Karpas-422 (cell line): ENCODE data around the gene CYP26C1. TPM values are rescaled to one million over a fixed set of nuclear protein-coding genes. Genes with fewer than 3 reads are reported as not detected.
A peak's percentile ranks its signal among the peaks of the same experiment; 100 is the strongest.

ENCODE experiments used
- DNase-seq: peaks from one replicate; pipeline ENCODE4 v3.0.0-alpha.2; 2015
- H2AFZ ChIP-seq: fragments of 200-600 bp; sonication (generic); 2 replicates; pipeline ENCODE4 v1.6.1; 2014; ENCODE audit warnings: antibody characterized with exemption, low read length, mixed read lengths
- H3K27ac ChIP-seq: fragments of 200-600 bp; sonication (generic); 2 replicates; pipeline ENCODE4 v1.5.1; 2014; ENCODE audit warnings: mild to moderate bottlenecking, low read length, moderate library complexity
- H3K27me3 ChIP-seq: fragments of 200-600 bp; sonication (generic); 2 replicates; pipeline ENCODE4 v1.6.1; 2014; ENCODE audit warnings: low read length, mixed read lengths
- H3K36me3 ChIP-seq: fragments of 200-600 bp; sonication (generic); 2 replicates; pipeline ENCODE4 v1.6.1; 2014; ENCODE audit warnings: low read length, mixed read lengths; ENCODE audit not compliant: insufficient read depth
- H3K4me1 ChIP-seq: fragments of 200-600 bp; sonication (generic); 2 replicates; pipeline ENCODE4 v1.6.1; 2014; ENCODE audit warnings: mild to moderate bottlenecking, low read length, mixed read lengths
- H3K4me2 ChIP-seq: fragments of 200-600 bp; sonication (generic); 2 replicates; pipeline ENCODE4 v1.6.1; 2014; ENCODE audit warnings: low read length, low read depth, mild to moderate bottlenecking; ENCODE audit not compliant: poor library complexity, severe bottlenecking
- H3K4me3 ChIP-seq: fragments of 200-600 bp; sonication (generic); 2 replicates; pipeline ENCODE4 v1.5.1; 2014; ENCODE audit warnings: mild to moderate bottlenecking, antibody characterized with exemption, low read length, mixed read lengths
- H3K79me2 ChIP-seq: fragments of 200-600 bp; sonication (generic); 2 replicates; pipeline ENCODE4 v1.6.1; 2014; ENCODE audit warnings: mild to moderate bottlenecking, low read length, mixed read lengths
- H3K9ac ChIP-seq: fragments of 200-600 bp; sonication (generic); 2 replicates; pipeline ENCODE4 v1.6.0; 2014; ENCODE audit warnings: low read length
- H3K9me2 ChIP-seq: fragments of 200-600 bp; sonication (generic), shearing (Covaris generic); replicated peaks from 2 replicates; pipeline ENCODE4 v1.6.0; 2014; ENCODE audit warnings: mild to moderate bottlenecking, low read length, moderate library complexity; ENCODE audit not compliant: insufficient read depth
- H3K9me3 ChIP-seq: fragments of 300-700, 200-600 bp; sonication (generic); 2 replicates; pipeline ENCODE4 v1.6.1; 2014; ENCODE audit warnings: low read length, mixed read lengths
- H4K20me1 ChIP-seq: fragments of 200-600 bp; sonication (generic); 2 replicates; pipeline ENCODE4 v1.6.1; 2014; ENCODE audit warnings: mild to moderate bottlenecking, antibody characterized with exemption, low read length, low read depth; ENCODE audit not compliant: insufficient read depth
- total RNA-seq: library from RNA; depleted of rRNA; stranded (reverse); fragments of >200 nt; shearing (Covaris generic); gene quantifications from 2 replicates; pipeline ENCODE4 v1.2.3, GENCODE V29; 2014; ENCODE audit warnings: low replicate concordance

The CYP26C1 gene
- total RNA-seq, 1 experiment from 2014 or later, result 0.30 TPM

- H2AFZ ChIP-seq, result no peak overlapping the region
- no peaks in the 10 kb centered on the region for H3K79me2 ChIP-seq
- H3K4me2 ChIP-seq, result no peak overlapping the region
Measured at GRCh38 chr10:93032105-93032808, 28.3 kb upstream of the CYP26C1 start.

GRCh38 chr10:93032809-93033137 is 27.8 kb upstream of the CYP26C1 start:
- Histone ChIP-seq H3K4me3 (no peak overlapping the region), H3K4me1 (no peaks in the 10 kb centered on the region), H3K27me3 (no peaks in the 10 kb centered on the region), H3K4me2 (no peak overlapping the region), H3K27ac (no peak overlapping the region), H4K20me1 (no peaks in the 10 kb centered on the region), H2AFZ (no peak overlapping the region), H3K9me2 (no peaks in the 10 kb centered on the region), H3K9me3 (no peaks in the 10 kb centered on the region), H3K79me2 (no peaks in the 10 kb centered on the region), H3K9ac (no peak overlapping the region), H3K36me3 (no peaks in the 10 kb centered on the region)
- no peak for DNase-seq

More at GRCh38 chr10:93032105-93032808, 28.3 kb upstream of the CYP26C1 start:
- Histone ChIP-seq H3K9me2 (no peaks in the 10 kb centered on the region), H4K20me1 (no peaks in the 10 kb centered on the region), H3K9me3 (no peaks in the 10 kb centered on the region), H3K4me3 (no peak overlapping the region), H3K9ac (no peak overlapping the region), H3K27me3 (no peaks in the 10 kb centered on the region), H3K36me3 (no peaks in the 10 kb centered on the region), H3K4me1 (no peaks in the 10 kb centered on the region), H3K27ac (no peak overlapping the region)
- DNase-seq, result no peak

GRCh38 chr10:93034426-93034825 is 26.2 kb upstream of the CYP26C1 start:
- peaks cover 11% of the 10 kb centered on the region for H3K4me1 ChIP-seq
- H3K27me3 ChIP-seq, result no peaks in the 10 kb centered on the region
- H3K9me2 ChIP-seq, result no peaks in the 10 kb centered on the region
- no peak overlapping the region for H3K4me2 ChIP-seq
- H4K20me1 ChIP-seq, result no peaks in the 10 kb centered on the region
- no peaks in the 10 kb centered on the region for H3K79me2 ChIP-seq
- no peak for DNase-seq
- no peak overlapping the region for H3K27ac ChIP-seq
- no peak overlapping the region for H3K9ac ChIP-seq
- no peaks in the 10 kb centered on the region for H3K9me3 ChIP-seq
- H3K4me3 ChIP-seq, result no peak overlapping the region
- H3K36me3 ChIP-seq, result no peaks in the 10 kb centered on the region
- no peak overlapping the region for H2AFZ ChIP-seq

GRCh38 chr10:93039110-93039509 is 21.5 kb upstream of the CYP26C1 start:
- Histone ChIP-seq H3K9me2 (no peaks in the 10 kb centered on the region), H3K4me1 (peaks cover 17% of the 10 kb centered on the region), H3K4me3 (no peak overlapping the region), H3K9ac (no peak overlapping the region), H3K9me3 (no peaks in the 10 kb centered on the region), H3K4me2 (no peak overlapping the region), H2AFZ (no peak overlapping the region), H3K27ac (peak overlapping the region; percentile 19; the same call in 1 of the 2 replicates), H3K27me3 (no peaks in the 10 kb centered on the region), H3K36me3 (no peaks in the 10 kb centered on the region), H4K20me1 (no peaks in the 10 kb centered on the region), H3K79me2 (no peaks in the 10 kb centered on the region)
- no peak for DNase-seq

GRCh38 chr10:93039721-93040120 is 20.9 kb upstream of the CYP26C1 start:
- no peak overlapping the region for H3K4me3 ChIP-seq
- no peaks in the 10 kb centered on the region for H3K36me3 ChIP-seq
- no peaks in the 10 kb centered on the region for H3K9me3 ChIP-seq
- H3K9ac ChIP-seq, result no peak overlapping the region
- H3K27me3 ChIP-seq, result no peaks in the 10 kb centered on the region
- no peak overlapping the region for H2AFZ ChIP-seq
- no peaks in the 10 kb centered on the region for H4K20me1 ChIP-seq
- peaks cover 17% of the 10 kb centered on the region for H3K4me1 ChIP-seq
- H3K4me2 ChIP-seq, result no peak overlapping the region
- H3K9me2 ChIP-seq, result no peaks in the 10 kb centered on the region
- DNase-seq, result peak; percentile 76
- H3K79me2 ChIP-seq, result no peaks in the 10 kb centered on the region
- H3K27ac ChIP-seq, result peak overlapping the region; percentile 19; the same call in 1 of the 2 replicates

- Histone ChIP-seq H3K4me1 (no peaks in the 10 kb centered on the region), H3K4me3 (no peak overlapping the region), H3K36me3 (no peaks in the 10 kb centered on the region), H2AFZ (no peak overlapping the region), H3K27ac (no peak overlapping the region), H3K27me3 (no peaks in the 10 kb centered on the region), H3K79me2 (no peaks in the 10 kb centered on the region), H4K20me1 (no peaks in the 10 kb centered on the region), H3K9me3 (no peaks in the 10 kb centered on the region), H3K9ac (no peak overlapping the region), H3K9me2 (no peaks in the 10 kb centered on the region), H3K4me2 (no peak overlapping the region)
- no peak for DNase-seq
Measured at GRCh38 chr10:93054486-93054885, 6.1 kb upstream of the CYP26C1 start.

- Histone ChIP-seq H3K27ac (no peak overlapping the region), H3K79me2 (no peaks in the 10 kb centered on the region), H4K20me1 (no peaks in the 10 kb centered on the region), H3K36me3 (no peaks in the 10 kb centered on the region), H3K9me3 (no peaks in the 10 kb centered on the region), H3K4me1 (no peaks in the 10 kb centered on the region), H2AFZ (no peak overlapping the region), H3K9me2 (no peaks in the 10 kb centered on the region), H3K9ac (no peak overlapping the region), H3K27me3 (no peaks in the 10 kb centered on the region), H3K4me3 (no peak overlapping the region), H3K4me2 (no peak overlapping the region)
- DNase-seq, result no peak
Measured at GRCh38 chr10:93058139-93058538, 2.5 kb upstream of the CYP26C1 start.

GRCh38 chr10:93060887-93061593 is 442 bp downstream of the CYP26C1 start:
- no peaks in the 10 kb centered on the region for H3K9me3 ChIP-seq
- H2AFZ ChIP-seq, result no peak overlapping the region
- H3K36me3 ChIP-seq, result no peaks in the 10 kb centered on the region
- no peaks in the 10 kb centered on the region for H3K27me3 ChIP-seq
- no peak overlapping the region for H3K9ac ChIP-seq
- no peaks in the 10 kb centered on the region for H3K9me2 ChIP-seq
- H3K27ac ChIP-seq, result no peak overlapping the region
- no peak overlapping the region for H3K4me3 ChIP-seq
- H3K79me2 ChIP-seq, result no peaks in the 10 kb centered on the region
- H3K4me2 ChIP-seq, result no peak overlapping the region
- no peaks in the 10 kb centered on the region for H4K20me1 ChIP-seq
- no peaks in the 10 kb centered on the region for H3K4me1 ChIP-seq
- DNase-seq, result no peak
